Stimulated activated naive CD8-positive, alpha-beta T cell treated with anti-CD3 and anti-CD28 coated beads, Interleukin-15, Interleukin-2, amounts not matched to agents 100 U/mL and 50 U/mL, for 24 hours (primary cell): Measurements from ENCODE around the gene CSH1.
A peak's percentile ranks its signal among the peaks of the same experiment; 100 is the strongest.
"Not testable (repeated sequence)": the region's sequence is repeated elsewhere in the genome, so short reads cannot be mapped to it uniquely, and the experiment has no call there.

Source experiments
- ATAC-seq: fragments of 150-1000 bp; cut with Tn5 transposase; one replicate; pipeline ENCODE4 v1.10.0; 2021
- DNase-seq: peaks from one replicate; pipeline ENCODE4 v3.0.0; 2021

Gene CSH1

GRCh38 chr17:63869491-63870291, 26.7 kb downstream of the CSH1 start:
- ATAC-seq, DNase-seq: not testable (repeated sequence)

- peak; percentile 33 for ATAC-seq
- DNase-seq, result not testable (repeated sequence)
Observed at GRCh38 chr17:63866625-63867024, 29.7 kb downstream of the CSH1 start.

GRCh38 chr17:63859257-63859656, 37.1 kb downstream of the CSH1 start:
- no peak for ATAC-seq

GRCh38 chr17:63856425-63856824, 39.9 kb downstream of the CSH1 start:
- ATAC-seq, result not testable (repeated sequence)

More at GRCh38 chr17:63859257-63859656, 37.1 kb downstream of the CSH1 start:
- no peak for DNase-seq

GRCh38 chr17:63855185-63855584, 41.2 kb downstream of the CSH1 start:
- no peak for DNase-seq
- no peak for ATAC-seq

More at GRCh38 chr17:63856425-63856824, 39.9 kb downstream of the CSH1 start:
- DNase-seq, result not testable (repeated sequence)

- ATAC-seq, result no peak
- DNase-seq, result no peak
Observed at GRCh38 chr17:63854709-63855108, 41.7 kb downstream of the CSH1 start.

- ATAC-seq (no peak), DNase-seq (no peak)
Observed at GRCh38 chr17:63853260-63853659, 43.1 kb downstream of the CSH1 start.

GRCh38 chr17:63850401-63850800, 46.0 kb downstream of the CSH1 start:
- ATAC-seq, result no peak
- DNase-seq, result no peak

GRCh38 chr17:63848834-63849689, 47.3 kb downstream of the CSH1 start:
- DNase-seq (peak; percentile 98), ATAC-seq (peak; percentile 94)

GRCh38 chr17:63847525-63848249, 48.7 kb downstream of the CSH1 start:
- DNase-seq, result no peak

GRCh38 chr17:63845509-63845908, 50.9 kb downstream of the CSH1 start:
- DNase-seq (no peak), ATAC-seq (no peak)

More at GRCh38 chr17:63847525-63848249, 48.7 kb downstream of the CSH1 start:
- no peak for ATAC-seq
